Measurements from ENCODE around the gene DENND1A.

Gene DENND1A

DNA sequence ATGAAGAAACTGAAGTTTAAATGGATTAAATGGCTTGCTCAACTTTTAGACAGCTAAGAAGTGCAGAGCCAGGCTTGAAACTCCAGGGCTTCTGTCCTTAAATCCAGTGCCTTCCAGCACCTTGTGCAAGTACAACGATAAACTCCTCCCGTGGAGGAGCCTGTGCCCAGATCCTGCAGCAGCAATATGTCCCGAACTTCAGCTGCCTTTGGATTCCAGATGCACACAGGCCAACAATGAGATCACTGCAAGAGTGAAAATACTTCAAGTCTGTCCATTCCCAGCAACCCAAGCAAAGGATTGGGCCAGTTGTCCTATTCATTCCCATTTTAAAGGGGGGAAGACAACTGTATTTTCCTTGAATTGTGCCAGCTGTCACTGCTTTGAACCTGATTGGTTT is 374.3 kb downstream of the DENND1A start:
- TF ChIP-seq, protein P1, sequence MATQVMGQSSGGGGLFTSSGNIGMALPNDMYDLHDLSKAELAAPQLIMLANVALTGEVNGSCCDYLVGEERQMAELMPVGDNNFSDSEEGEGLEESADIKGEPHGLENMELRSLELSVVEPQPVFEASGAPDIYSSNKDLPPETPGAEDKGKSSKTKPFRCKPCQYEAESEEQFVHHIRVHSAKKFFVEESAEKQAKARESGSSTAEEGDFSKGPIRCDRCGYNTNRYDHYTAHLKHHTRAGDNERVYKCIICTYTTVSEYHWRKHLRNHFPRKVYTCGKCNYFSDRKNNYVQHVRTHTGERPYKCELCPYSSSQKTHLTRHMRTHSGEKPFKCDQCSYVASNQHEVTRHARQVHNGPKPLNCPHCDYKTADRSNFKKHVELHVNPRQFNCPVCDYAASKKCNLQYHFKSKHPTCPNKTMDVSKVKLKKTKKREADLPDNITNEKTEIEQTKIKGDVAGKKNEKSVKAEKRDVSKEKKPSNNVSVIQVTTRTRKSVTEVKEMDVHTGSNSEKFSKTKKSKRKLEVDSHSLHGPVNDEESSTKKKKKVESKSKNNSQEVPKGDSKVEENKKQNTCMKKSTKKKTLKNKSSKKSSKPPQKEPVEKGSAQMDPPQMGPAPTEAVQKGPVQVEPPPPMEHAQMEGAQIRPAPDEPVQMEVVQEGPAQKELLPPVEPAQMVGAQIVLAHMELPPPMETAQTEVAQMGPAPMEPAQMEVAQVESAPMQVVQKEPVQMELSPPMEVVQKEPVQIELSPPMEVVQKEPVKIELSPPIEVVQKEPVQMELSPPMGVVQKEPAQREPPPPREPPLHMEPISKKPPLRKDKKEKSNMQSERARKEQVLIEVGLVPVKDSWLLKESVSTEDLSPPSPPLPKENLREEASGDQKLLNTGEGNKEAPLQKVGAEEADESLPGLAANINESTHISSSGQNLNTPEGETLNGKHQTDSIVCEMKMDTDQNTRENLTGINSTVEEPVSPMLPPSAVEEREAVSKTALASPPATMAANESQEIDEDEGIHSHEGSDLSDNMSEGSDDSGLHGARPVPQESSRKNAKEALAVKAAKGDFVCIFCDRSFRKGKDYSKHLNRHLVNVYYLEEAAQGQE (IDR thresholded peaks at IDR 0.05; ENCODE audit: insufficient read depth in 1 of 2, low read depth in 2 of 2, low read length in 2 of 2), result no peak
- TF ChIP-seq TAF1 (IDR thresholded peaks at IDR 0.05; ENCODE audit: borderline replicate concordance, insufficient read depth, low read length) (no peak), SIN3A (IDR thresholded peaks at IDR 0.05; ENCODE audit: borderline replicate concordance, insufficient read depth, low read length) (no peak), FOXP2 (optimal IDR thresholded peaks at IDR 0.05; ENCODE audit: borderline replicate concordance, extremely low read depth, extremely low read length, insufficient read depth) (no peak), POLR2AphosphoS5 (IDR thresholded peaks at IDR 0.05; ENCODE audit: low read depth, low read length) (no peak)

DNA sequence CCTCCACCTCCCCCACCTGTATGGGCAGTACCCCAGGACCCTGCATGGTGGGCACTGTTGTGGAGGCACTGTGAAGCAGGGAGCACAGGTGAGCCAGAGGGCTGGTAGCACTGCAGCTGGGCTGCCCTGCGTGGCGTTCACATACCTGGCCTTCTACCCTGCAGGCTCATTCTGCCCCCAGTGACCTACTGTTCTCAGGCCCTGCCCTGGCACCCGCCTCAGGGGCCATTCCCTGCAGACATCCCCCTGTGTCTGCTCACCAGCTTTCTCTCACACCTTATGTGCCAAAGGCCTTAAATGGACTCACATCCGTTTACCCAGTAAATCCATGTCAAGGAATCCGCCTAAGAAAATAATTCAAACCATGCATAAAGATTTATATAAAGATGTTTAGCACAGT is 377.4 kb downstream of the DENND1A start:
- no peak for TF ChIP-seq POLR2AphosphoS5 (IDR thresholded peaks at IDR 0.05; ENCODE audit: low read depth, low read length)
- no peak for TF ChIP-seq TAF1 (IDR thresholded peaks at IDR 0.05; ENCODE audit: borderline replicate concordance, insufficient read depth, low read length)
- TF ChIP-seq FOXP2 (optimal IDR thresholded peaks at IDR 0.05; ENCODE audit: borderline replicate concordance, extremely low read depth, extremely low read length, insufficient read depth), result no peak
- no peak for TF ChIP-seq SIN3A (IDR thresholded peaks at IDR 0.05; ENCODE audit: borderline replicate concordance, insufficient read depth, low read length)
- TF ChIP-seq, protein P1 (IDR thresholded peaks at IDR 0.05; ENCODE audit: insufficient read depth in 1 of 2, low read depth in 2 of 2, low read length in 2 of 2), result no peak

DNA sequence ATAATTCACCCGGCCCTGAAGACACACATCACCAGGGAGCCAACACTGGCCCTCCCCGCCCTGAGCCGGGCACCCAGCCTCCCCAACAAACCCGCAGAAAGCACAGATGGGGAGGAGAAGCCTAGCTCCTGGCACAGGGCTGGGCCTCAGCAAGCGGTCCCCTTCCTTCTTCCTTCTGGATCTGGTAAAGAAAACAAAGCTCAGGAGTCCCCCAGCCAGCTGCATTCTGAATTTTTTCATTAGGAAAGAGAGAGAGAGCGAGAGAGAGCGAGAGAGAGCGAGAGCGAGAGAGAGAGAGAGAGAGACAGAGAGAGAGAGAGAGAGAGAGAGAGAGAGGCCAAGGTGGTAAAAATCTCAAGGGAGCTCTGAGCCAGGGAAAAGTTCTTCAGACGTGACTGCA is 378.2 kb downstream of the DENND1A start:
- TF ChIP-seq TAF1 (IDR thresholded peaks at IDR 0.05; ENCODE audit: borderline replicate concordance, insufficient read depth, low read length) (no peak), FOXP2 (optimal IDR thresholded peaks at IDR 0.05; ENCODE audit: borderline replicate concordance, extremely low read depth, extremely low read length, insufficient read depth) (no peak), SIN3A (IDR thresholded peaks at IDR 0.05; ENCODE audit: borderline replicate concordance, insufficient read depth, low read length) (no peak), POLR2AphosphoS5 (IDR thresholded peaks at IDR 0.05; ENCODE audit: low read depth, low read length) (no peak)
- TF ChIP-seq, protein P1 (IDR thresholded peaks at IDR 0.05; ENCODE audit: insufficient read depth in 1 of 2, low read depth in 2 of 2, low read length in 2 of 2), result no peak

DNA sequence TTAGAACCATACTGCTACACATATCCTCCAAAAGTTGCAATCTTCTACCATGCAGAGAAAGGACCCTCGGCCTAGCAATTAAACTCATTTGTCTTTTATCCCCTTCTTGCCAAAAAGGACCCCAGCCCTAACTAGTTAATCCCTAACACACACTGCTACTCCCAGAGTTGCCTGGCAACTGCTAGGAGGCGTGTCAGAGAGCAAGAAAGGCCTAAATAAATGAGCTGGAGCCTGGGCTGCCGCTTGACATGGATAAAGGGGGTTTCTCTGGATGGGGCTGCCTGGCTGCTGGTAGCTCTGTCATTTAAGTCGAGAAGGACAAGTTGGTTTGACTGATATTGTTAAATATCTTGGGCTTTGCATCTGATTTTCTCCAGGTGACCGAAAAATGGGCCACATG is 379.1 kb downstream of the DENND1A start:
- TF ChIP-seq, protein P1 (IDR thresholded peaks at IDR 0.05; ENCODE audit: insufficient read depth in 1 of 2, low read depth in 2 of 2, low read length in 2 of 2), result no peak
- no peak for TF ChIP-seq POLR2AphosphoS5 (IDR thresholded peaks at IDR 0.05; ENCODE audit: low read depth, low read length)
- no peak for TF ChIP-seq FOXP2 (optimal IDR thresholded peaks at IDR 0.05; ENCODE audit: borderline replicate concordance, extremely low read depth, extremely low read length, insufficient read depth)
- TF ChIP-seq TAF1 (IDR thresholded peaks at IDR 0.05; ENCODE audit: borderline replicate concordance, insufficient read depth, low read length), result no peak
- TF ChIP-seq SIN3A (IDR thresholded peaks at IDR 0.05; ENCODE audit: borderline replicate concordance, insufficient read depth, low read length), result no peak

DNA sequence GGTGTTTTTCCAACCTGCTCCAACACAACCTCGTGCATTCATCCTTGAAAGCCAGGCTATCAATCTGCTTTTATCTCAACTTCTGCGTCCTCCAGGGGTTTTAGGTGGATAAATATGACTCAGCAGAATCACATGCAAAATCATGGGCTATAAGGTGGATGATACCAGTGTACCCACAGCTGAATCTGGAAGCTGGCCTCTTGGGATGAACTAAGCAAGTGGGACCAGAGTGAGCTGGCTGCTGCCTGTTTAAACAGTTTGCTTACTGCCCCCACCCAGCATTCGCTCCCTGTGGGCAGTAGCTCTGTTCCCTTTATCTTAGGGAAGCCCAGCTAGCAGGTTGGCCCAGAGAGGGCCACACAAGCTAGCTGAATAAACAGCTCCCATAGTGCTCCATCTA is 379.9 kb downstream of the DENND1A start:
- TF ChIP-seq SIN3A (IDR thresholded peaks at IDR 0.05; ENCODE audit: borderline replicate concordance, insufficient read depth, low read length) (no peak), TAF1 (IDR thresholded peaks at IDR 0.05; ENCODE audit: borderline replicate concordance, insufficient read depth, low read length) (no peak)

Measured in PFSK-1 (cell line).